Measurements from ENCODE around the gene GPR89A. TPM values are rescaled to one million over a fixed set of nuclear protein-coding genes. Genes with fewer than 3 reads are reported as not detected.

Gene GPR89A
- 30.6 TPM for total RNA-seq

DNA sequence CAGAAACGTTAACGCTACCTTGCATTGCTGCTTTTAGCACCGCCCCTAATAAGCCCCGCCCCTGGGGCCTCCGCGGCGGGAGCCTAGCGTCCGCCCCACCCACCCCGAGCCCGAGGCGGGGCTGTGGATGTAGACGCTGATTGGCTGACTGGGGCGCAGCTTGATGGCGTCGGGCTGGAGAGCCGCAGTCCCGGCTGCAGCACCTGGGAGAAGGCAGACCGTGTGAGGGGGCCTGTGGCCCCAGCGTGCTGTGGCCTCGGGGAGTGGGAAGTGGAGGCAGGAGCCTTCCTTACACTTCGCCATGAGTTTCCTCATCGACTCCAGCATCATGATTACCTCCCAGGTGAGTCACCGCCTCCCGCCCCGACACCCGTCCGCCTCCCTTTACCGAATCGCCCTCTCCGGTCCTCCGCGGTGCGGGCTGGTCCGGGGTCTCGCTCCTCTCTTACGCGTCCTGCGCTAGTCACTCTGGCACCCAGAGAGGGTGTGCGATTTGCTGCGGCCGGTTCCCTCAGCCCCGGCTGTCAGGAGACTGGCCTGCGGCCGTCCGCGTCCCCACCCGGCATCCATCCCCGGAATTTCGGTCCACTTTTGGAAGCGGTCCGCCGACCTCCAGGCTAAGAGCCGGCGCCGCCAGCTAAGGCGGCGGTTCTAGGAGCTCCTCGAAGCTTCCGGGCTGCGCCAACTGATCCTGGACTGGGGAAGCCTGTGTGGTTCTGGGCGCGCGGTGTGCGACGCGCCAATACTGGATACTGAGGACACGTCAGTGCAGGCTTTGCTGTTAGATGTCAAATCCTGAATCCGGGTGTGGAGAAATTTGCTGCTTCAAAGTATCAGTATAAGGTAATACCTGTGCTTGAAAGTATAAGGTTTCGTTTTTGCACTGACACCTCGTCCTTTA lies at the start of gene GPR89A:
Gene GPR89A (plus strand): TSS at position 156 of the 901 bp plus-strand sequence. CDS start 146 bp downstream, at position 302.

GRCh38 chr1:145707183-145707867 lies 99.5 kb downstream of the GPR89A start, which contains the start of gene PDZK1:
Gene PDZK1, minus strand, starts transcription at chr1:145707368. Its CDS starts 19,347 bp downstream, at chr1:145688021.

DNA sequence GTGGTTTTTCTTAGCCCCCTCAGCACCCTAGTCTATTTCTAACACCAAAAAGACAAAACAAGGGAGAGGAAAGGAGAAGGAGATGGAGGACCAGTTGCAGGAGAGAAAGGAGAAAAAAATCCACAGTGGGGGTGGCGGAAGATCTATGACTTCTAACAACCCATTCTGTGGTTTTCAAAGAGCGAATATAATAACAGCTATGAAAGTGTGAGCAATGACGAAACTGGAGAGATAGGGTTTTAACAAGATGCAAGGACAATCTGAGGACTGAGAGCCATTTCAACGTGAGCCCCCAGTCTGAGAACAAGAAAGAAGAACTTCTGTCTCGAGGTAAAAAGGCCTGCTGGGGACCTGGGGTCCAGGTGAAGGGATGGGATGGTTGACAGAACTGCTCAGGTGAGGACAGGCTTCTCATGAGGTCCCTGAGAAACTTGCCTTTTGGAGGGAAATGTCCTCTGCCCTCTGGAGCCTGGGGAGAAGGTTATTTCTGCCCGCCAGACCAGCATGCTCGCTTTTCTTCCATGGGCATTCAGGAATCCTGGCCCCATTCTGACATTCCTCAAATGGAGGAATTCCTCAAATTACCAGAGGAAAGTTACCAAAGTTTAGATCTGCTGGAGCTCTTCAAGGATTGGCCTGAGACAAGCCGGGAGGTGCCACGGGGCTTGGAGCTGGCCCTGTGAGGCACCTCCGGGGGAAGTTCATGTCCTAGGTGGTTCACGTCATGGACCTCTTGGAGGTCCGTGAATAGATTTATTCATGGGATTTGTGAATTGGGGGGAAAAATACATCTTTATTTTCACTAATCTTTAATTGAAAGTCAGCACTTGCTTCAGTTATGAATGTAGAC lies 111.7 kb downstream of the GPR89A start, which contains the start of gene CD160:
Gene CD160 (plus strand): TSS at position 270 of the 850 bp plus-strand sequence. CDS start 8,829 bp downstream, outside the sequence.

Other genes starting within 250 kb of the GPR89A start
- gene NBPF20, start 182.4 kb upstream of the GPR89A start, total RNA-seq, result 4.1 TPM
- gene PDZK1, start 99.4 kb downstream of the GPR89A start, total RNA-seq, result 61.4 TPM
- gene CD160, start 111.5 kb downstream of the GPR89A start, total RNA-seq, result 0.18 TPM
- 14.9 TPM for gene RNF115, start 216.1 kb downstream of the GPR89A start, total RNA-seq
- gene POLR3C, start 216.2 kb downstream of the GPR89A start, total RNA-seq, result 23.2 TPM
- 6.8 TPM for gene NUDT17, start 237.6 kb downstream of the GPR89A start, total RNA-seq